SJSA1 (cell line): ENCODE results near the gene OR2B2. TPM values are rescaled to one million over a fixed set of nuclear protein-coding genes. Genes with fewer than 3 reads are reported as not detected.

ENCODE experiments used
- DNase-seq, 2 experiments: peaks; one replicate each; pipeline ENCODE4 v3.0.0-alpha.2; 2015 to 2020; ENCODE audit warnings: low spot score in 2 of 2, low read depth in 1 of 2
- H3K27ac ChIP-seq: fragments of 250-450 bp; sonication (Bioruptor Pico); 2 replicates; pipeline ENCODE4 v1.5.1; 2020; ENCODE audit warnings: mild to moderate bottlenecking, moderate library complexity
- H3K27me3 ChIP-seq: fragments of 250-450 bp; sonication (Bioruptor Pico); replicated peaks from 2 replicates; pipeline ENCODE4 v1.5.1; 2020; ENCODE audit warnings: mild to moderate bottlenecking, moderate library complexity
- H3K36me3 ChIP-seq: fragments of 250-450 bp; sonication (Bioruptor Pico); 2 replicates; pipeline ENCODE4 v1.5.1; 2020; ENCODE audit warnings: mild to moderate bottlenecking
- H3K4me1 ChIP-seq: fragments of 250-450 bp; sonication (Bioruptor Pico); replicated peaks from 2 replicates; pipeline ENCODE4 v1.6.1; 2021; ENCODE audit warnings: mild to moderate bottlenecking
- H3K4me3 ChIP-seq: fragments of 250-450 bp; sonication (Bioruptor Pico); 2 replicates; pipeline ENCODE4 v1.5.1; 2020; ENCODE audit warnings: mild to moderate bottlenecking
- H3K9me3 ChIP-seq: fragments of 250-450 bp; sonication (Bioruptor Pico); replicated peaks from 2 replicates; pipeline ENCODE4 v1.5.1; 2020; ENCODE audit warnings: mild to moderate bottlenecking
- total RNA-seq: library from RNA; depleted of rRNA; stranded (reverse); fragments of >200 nt; shearing (Covaris generic); gene quantifications from 2 replicates; pipeline ENCODE4 v1.2.3, GENCODE V29; 2014

The OR2B2 gene
- total RNA-seq, 1 experiment from 2014 or later: not detected

GRCh38 chr6:27867945-27868300 lies 44.3 kb downstream of the OR2B2 start:
- Histone ChIP-seq H3K4me1 (peaks cover 32% of the 10 kb centered on the region), H3K27me3 (no peaks in the 10 kb centered on the region), H3K4me3 (peak overlapping the region; percentile 46; the same call in 1 of the 2 replicates), H3K27ac (peak overlapping the region; percentile 89), H3K36me3 (no peaks in the 10 kb centered on the region), H3K9me3 (no peaks in the 10 kb centered on the region)
- no peak for DNase-seq

GRCh38 chr6:27867051-27867944 lies 44.9 kb downstream of the OR2B2 start:
- Histone ChIP-seq H3K4me3 (peak overlapping the region; percentile 46), H3K27me3 (no peaks in the 10 kb centered on the region), H3K9me3 (no peaks in the 10 kb centered on the region), H3K36me3 (no peaks in the 10 kb centered on the region), H3K4me1 (peaks cover 29% of the 10 kb centered on the region), H3K27ac (peak overlapping the region; percentile 89)
- peak; percentile 87 to 89 for DNase-seq

- H3K27me3 ChIP-seq: no peaks in the 10 kb centered on the region
- H3K36me3 ChIP-seq: no peaks in the 10 kb centered on the region
- H3K27ac ChIP-seq: peak overlapping the region; percentile 89
- peaks cover 23% of the 10 kb centered on the region for H3K4me1 ChIP-seq
- peak; percentile 73 to 89 for DNase-seq
- H3K9me3 ChIP-seq: no peaks in the 10 kb centered on the region
- H3K4me3 ChIP-seq: peak overlapping the region; percentile 46
Observed at GRCh38 chr6:27866357-27867050, 45.7 kb downstream of the OR2B2 start.

- no peaks in the 10 kb centered on the region for H3K27me3 ChIP-seq
- peak overlapping the region; percentile 46 for H3K4me3 ChIP-seq
- H3K4me1 ChIP-seq: peaks cover 17% of the 10 kb centered on the region
- peak in 1 of 2 experiments; percentile 73 for DNase-seq
- H3K9me3 ChIP-seq: no peaks in the 10 kb centered on the region
- no peaks in the 10 kb centered on the region for H3K36me3 ChIP-seq
- peak overlapping the region; percentile 89 for H3K27ac ChIP-seq
Observed at GRCh38 chr6:27865850-27866356, 46.3 kb downstream of the OR2B2 start.

DNA sequence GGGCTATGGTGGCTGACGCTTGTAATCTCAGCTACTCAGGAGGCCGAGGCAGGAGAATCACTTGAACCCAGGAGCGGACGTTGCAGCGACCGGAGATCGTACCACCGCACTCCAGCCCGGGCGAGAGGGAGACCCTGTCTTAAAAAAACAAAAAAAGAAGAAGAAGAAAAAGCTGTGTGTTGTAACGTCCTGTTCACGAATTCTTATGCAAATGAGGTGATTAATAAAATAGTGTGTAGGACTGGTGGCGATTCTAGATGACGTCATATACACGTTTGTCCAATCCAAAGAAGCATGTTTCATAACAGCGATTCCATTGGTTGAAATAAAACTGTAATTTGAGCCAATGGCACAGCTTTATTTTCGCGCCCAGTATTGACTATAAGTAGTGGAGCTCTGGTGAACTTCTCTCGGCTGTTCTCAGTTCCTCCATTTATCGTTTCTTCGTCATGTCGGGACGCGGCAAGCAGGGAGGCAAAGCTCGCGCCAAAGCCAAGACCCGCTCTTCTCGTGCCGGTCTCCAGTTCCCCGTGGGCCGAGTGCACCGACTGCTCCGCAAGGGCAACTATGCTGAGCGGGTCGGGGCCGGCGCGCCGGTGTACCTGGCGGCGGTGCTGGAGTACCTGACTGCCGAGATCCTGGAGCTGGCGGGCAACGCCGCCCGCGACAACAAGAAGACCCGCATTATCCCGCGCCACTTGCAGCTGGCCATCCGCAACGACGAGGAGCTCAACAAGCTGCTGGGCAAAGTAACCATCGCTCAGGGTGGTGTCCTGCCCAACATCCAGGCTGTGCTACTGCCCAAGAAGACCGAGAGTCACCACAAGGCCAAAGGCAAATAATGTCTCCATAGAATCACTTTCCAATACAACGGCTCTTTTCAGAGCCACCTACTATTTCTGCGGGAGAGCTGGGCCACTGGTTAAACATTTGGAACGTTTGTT lies 47.0 kb downstream of the OR2B2 start:
- Histone ChIP-seq H3K4me1 (peaks cover 17% of the 10 kb centered on the region), H3K27me3 (no peaks in the 10 kb centered on the region), H3K27ac (peak overlapping the region; percentile 89), H3K4me3 (peak overlapping the region; percentile 46), H3K9me3 (no peaks in the 10 kb centered on the region), H3K36me3 (no peaks in the 10 kb centered on the region)
- peak; percentile 78 to 91 for DNase-seq

DNA sequence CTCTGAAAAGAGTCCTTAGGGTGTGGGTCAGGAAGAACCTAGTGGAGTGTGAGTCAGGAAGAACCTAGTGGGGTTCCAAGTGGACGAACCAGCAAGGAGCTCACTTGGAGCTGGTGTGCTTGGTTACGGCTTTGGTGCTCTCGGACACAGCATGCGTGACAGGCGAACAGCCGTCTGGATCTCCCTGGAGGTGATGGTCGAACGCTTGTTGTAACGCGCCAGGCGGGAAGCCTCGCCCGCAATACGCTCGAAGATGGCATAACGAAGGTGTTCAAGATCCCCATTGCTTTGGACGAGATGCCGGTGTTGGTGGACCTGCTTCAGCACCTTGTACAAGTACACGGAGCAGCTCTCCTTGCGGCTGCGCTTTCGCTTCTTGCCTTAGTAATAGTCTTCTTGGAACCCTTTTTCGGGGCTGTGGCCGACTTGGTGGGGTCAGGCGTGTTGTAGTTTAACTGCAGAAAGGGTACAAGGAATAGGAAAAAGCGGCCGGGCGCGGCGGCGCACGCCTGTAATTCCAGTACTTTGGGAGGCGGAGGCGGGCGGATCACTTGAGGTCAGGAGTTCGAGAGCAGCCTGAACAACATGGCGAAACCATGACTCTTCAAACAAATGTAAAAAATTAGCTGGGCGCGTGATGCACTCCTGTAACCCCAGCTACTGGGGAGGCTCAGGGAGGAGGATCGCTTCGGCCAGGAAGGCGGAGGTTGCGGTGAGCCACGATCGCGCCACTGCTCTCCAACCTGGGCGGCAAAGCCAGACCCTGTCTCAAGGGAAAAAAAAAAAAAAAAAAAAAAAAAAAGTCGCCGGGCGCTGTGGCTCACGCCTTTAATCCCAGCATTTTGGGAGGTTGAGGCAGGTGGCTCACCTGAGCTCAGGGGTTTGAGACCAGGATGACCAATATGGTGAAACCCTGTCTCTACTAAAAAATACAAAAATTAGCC lies 48.0 kb downstream of the OR2B2 start:
- Histone ChIP-seq H3K4me3 (peak overlapping the region; percentile 46), H3K9me3 (no peaks in the 10 kb centered on the region), H3K27me3 (no peaks in the 10 kb centered on the region), H3K27ac (peak overlapping the region; percentile 89), H3K36me3 (no peaks in the 10 kb centered on the region), H3K4me1 (peaks cover 17% of the 10 kb centered on the region)
- DNase-seq: no peak

DNA sequence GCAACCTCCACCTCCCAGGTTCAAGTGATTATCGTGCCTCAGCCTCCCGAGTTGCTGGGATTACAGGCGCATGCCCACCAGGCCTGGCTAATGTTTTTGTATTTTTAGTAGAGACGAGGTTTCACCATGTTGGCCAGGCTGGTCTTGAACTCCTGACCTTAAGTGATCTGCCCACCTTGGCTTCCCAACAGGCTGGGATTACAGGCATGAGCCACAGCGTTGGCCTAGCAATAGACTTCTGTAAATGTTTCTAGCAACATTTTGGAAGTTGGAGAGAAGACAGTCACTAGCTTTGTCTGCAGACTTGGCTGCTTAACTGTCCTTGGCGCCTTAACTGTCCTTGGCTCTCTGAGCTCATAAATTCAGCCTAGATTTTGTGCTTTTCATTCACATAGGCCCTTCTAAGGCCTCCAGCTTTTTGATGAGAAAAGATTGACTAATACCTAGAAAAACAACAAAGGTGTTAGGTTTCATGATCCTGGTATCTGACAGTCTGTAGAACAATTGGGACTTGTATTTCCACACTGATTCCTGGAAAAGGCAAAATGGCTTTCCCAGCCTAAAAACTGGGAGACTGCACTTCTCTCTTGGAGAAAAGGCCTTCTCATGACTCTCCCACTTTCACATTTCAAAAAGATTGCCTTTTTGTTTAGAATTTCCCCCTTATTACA lies 49.7 kb downstream of the OR2B2 start:
- Histone ChIP-seq H3K4me1 (peaks cover 11% of the 10 kb centered on the region), H3K36me3 (no peaks in the 10 kb centered on the region), H3K9me3 (no peaks in the 10 kb centered on the region), H3K4me3 (no peak overlapping the region), H3K27ac (no peak overlapping the region), H3K27me3 (no peaks in the 10 kb centered on the region)
- DNase-seq: no peak

- H3K36me3 ChIP-seq: no peaks in the 10 kb centered on the region
- no peak overlapping the region for H3K27ac ChIP-seq
- no peaks in the 10 kb centered on the region for H3K9me3 ChIP-seq
- H3K4me3 ChIP-seq: no peak overlapping the region
- peaks cover 7% of the 10 kb centered on the region; the same call in 1 of the 2 replicates for H3K4me1 ChIP-seq
- DNase-seq: no peak
- no peaks in the 10 kb centered on the region for H3K27me3 ChIP-seq
Observed at GRCh38 chr6:27861861-27862260, 50.3 kb downstream of the OR2B2 start.

- DNase-seq: no peak
- H3K27ac ChIP-seq: no peak overlapping the region
- H3K36me3 ChIP-seq: no peaks in the 10 kb centered on the region
- H3K4me1 ChIP-seq: peaks cover 4% of the 10 kb centered on the region; the same call in 1 of the 2 replicates
- no peaks in the 10 kb centered on the region for H3K9me3 ChIP-seq
- no peaks in the 10 kb centered on the region for H3K27me3 ChIP-seq
- no peak overlapping the region for H3K4me3 ChIP-seq
Observed at GRCh38 chr6:27861276-27861840, 50.8 kb downstream of the OR2B2 start.
